ENCODE data around the gene TAF1L.

TAF1L gene

GRCh38 chr9:32590898-32591297 is 44.6 kb downstream of the TAF1L start:
- no peak overlapping the region for H3K4me3 ChIP-seq (ENCODE audit: low read length)
- peak; percentile 82 for DNase-seq (ENCODE audit: low read depth)
- TF ChIP-seq, protein P1, sequence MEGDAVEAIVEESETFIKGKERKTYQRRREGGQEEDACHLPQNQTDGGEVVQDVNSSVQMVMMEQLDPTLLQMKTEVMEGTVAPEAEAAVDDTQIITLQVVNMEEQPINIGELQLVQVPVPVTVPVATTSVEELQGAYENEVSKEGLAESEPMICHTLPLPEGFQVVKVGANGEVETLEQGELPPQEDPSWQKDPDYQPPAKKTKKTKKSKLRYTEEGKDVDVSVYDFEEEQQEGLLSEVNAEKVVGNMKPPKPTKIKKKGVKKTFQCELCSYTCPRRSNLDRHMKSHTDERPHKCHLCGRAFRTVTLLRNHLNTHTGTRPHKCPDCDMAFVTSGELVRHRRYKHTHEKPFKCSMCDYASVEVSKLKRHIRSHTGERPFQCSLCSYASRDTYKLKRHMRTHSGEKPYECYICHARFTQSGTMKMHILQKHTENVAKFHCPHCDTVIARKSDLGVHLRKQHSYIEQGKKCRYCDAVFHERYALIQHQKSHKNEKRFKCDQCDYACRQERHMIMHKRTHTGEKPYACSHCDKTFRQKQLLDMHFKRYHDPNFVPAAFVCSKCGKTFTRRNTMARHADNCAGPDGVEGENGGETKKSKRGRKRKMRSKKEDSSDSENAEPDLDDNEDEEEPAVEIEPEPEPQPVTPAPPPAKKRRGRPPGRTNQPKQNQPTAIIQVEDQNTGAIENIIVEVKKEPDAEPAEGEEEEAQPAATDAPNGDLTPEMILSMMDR (IDR thresholded peaks at IDR 0.05; ENCODE audit: insufficient read depth, low read depth, low read length, missing control alignments): no peak

- TF ChIP-seq, protein P1 (IDR thresholded peaks at IDR 0.05; ENCODE audit: insufficient read depth, low read depth, low read length, missing control alignments): no peak
- no peak overlapping the region for H3K4me3 ChIP-seq (ENCODE audit: low read length)
- no peak for DNase-seq (ENCODE audit: low read depth)
Observed at GRCh38 chr9:32590476-32590875, 45.0 kb downstream of the TAF1L start.

DNA sequence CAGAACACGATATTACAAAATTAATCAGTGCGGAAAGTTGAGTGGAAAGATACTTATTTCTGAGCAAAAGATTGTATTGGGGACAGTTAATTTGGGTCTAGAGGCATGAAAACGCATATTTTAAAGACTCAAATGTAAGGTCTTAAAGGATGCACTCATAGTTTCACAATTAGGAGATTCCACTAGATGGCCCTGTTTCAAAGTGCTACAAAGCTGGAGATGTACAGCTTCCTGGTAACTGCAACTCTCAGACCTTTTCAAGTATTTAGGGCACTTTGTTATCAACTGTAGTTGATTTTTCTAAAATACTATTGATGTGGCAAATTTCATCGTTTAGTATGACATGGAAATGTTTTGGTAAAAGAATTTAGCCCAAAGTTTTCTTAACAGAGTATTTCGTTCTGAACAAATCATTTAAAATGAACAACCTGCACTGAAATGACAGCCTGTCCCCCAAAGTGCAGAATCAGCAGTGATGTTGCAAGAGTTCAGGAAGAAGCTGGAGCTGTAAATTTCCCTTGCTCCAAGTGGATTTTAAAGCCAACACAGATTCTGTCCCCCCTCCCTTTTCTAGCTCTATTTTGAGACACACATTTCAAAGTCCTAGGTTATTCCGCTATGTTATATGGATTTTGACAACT is 46.3 kb downstream of the TAF1L start:
- H3K4me3 ChIP-seq (ENCODE audit: low read length): no peak overlapping the region
- DNase-seq (ENCODE audit: low read depth): peak; percentile 69
- TF ChIP-seq, protein P1 (IDR thresholded peaks at IDR 0.05; ENCODE audit: insufficient read depth, low read depth, low read length, missing control alignments): peak; percentile 61

GRCh38 chr9:32587901-32588300 is 47.6 kb downstream of the TAF1L start:
- H3K4me3 ChIP-seq (ENCODE audit: low read length): no peak overlapping the region
- DNase-seq (ENCODE audit: low read depth): peak; percentile 38
- TF ChIP-seq, protein P1 (IDR thresholded peaks at IDR 0.05; ENCODE audit: insufficient read depth, low read depth, low read length, missing control alignments): no peak

DNA sequence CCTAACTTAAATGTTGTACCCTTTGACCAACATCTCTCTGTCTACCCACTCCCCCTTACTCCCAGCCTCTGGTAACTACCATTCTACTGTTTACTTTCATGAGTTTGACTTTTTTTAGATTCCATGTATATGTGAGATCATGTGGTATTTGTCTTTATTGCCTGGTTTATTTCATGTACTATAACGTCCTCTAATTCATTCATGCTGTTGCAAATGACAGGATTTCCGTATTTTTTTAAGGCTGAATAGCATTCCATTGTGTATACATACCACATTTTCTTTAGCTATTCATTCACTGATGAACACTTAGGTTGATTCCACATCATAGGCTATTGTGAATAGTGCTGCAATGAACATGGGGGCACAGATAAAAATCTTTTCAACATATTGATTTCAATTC is 50.7 kb downstream of the TAF1L start:
- H3K4me3 ChIP-seq (ENCODE audit: low read length): no peak overlapping the region
- TF ChIP-seq, protein P1 (IDR thresholded peaks at IDR 0.05; ENCODE audit: insufficient read depth, low read depth, low read length, missing control alignments): no peak
- DNase-seq (ENCODE audit: low read depth): no peak

DNA sequence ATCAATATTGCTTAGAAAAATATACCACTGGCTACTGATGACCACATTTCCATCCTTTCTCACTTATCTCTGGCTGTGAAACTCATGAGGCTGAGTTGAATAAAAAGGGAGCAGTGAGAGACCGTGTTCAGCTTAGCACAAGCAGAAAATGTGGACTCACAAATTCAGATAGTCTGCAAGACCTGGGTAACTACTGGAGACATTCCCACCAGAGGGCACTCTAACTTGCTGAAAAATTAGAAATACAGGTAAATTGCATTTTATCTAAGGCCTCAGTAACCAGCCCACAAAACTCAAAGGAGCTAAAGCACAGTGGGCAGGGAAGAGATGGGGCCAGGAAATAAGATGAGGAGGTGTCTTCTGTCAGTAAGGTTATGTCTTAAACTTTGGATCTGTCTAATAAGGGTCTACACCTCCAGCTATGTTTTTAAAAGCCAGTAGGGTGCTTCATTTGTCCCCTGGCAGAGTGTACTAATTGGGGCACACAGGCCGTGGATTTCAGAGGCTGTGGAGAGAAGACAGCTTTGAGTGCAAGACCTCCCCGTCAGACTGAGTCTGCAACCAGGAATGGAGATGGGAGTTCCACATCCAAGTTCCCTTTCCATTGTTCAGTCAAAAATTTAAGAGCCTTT is 53.8 kb downstream of the TAF1L start:
- TF ChIP-seq, protein P1 (IDR thresholded peaks at IDR 0.05; ENCODE audit: insufficient read depth, low read depth, low read length, missing control alignments): peak; percentile 69
- peak; percentile 79 for DNase-seq (ENCODE audit: low read depth)
- no peak overlapping the region for H3K4me3 ChIP-seq (ENCODE audit: low read length)

Measured in epithelial cell of esophagus (primary cell).